WTC11 (cell line): ENCODE measurements around the gene ARL6IP6. TPM values are rescaled to one million over a fixed set of nuclear protein-coding genes. Genes with fewer than 3 reads are reported as not detected.

Experiments
- ATAC-seq: fragments of 200-7000 bp; cut with Tn5 transposase; 2 replicates; pipeline ENCODE4 v1.10.0; 2021; ENCODE audit warnings: mild to moderate bottlenecking, moderate library complexity
- CTCF ChIA-PET: fragments of 300-600 bp; sonication (Branson Sonifier 250); formaldehyde crosslinking; loops from one replicate; lab custom pipeline; 2021; ENCODE audit warnings: antibody characterized with exemption; lab: Charles Lee
- POLR2A ChIA-PET: fragments of 350-600 bp; sonication (Branson Sonifier 250); formaldehyde crosslinking; loops from one replicate; lab custom pipeline; 2021; ENCODE audit warnings: antibody characterized with exemption; lab: Charles Lee
- DNase-seq: peaks from one replicate; pipeline ENCODE4 v3.0.0; 2021; ENCODE audit warnings: low spot score
- H3K27ac Mint-ChIP-seq: 2 replicates; pipeline ENCODE4 v1.8.0; 2021; ENCODE audit warnings: mixed read lengths
- H3K27me3 Mint-ChIP-seq: 2 replicates; pipeline ENCODE4 v1.8.0; 2021; ENCODE audit warnings: low read depth, mild to moderate bottlenecking, moderate library complexity, mixed read lengths
- H3K36me3 Mint-ChIP-seq: 2 replicates; pipeline ENCODE4 v1.8.0; 2021; ENCODE audit warnings: mixed read lengths
- H3K4me1 Mint-ChIP-seq: 2 replicates; pipeline ENCODE4 v1.8.0; 2022; ENCODE audit warnings: mixed read lengths
- H3K4me3 Mint-ChIP-seq: 2 replicates; pipeline ENCODE4 v1.8.0; 2021; ENCODE audit warnings: mild to moderate bottlenecking, moderate library complexity, mixed read lengths
- H3K9me3 Mint-ChIP-seq: 2 replicates; pipeline ENCODE4 v1.8.0; 2021; ENCODE audit warnings: mixed read lengths
- AR ChIP-seq: fragments of 250-450 bp; sonication (Bioruptor Pico); IDR thresholded peaks from 2 replicates; pipeline ENCODE4 v1.9.0; 2021; ENCODE audit warnings: mild to moderate bottlenecking
- CDX4 ChIP-seq: fragments of 250-450 bp; sonication (Bioruptor Pico); IDR thresholded peaks from 2 replicates; pipeline ENCODE4 v1.9.0; 2021; ENCODE audit warnings: moderate library complexity, mild to moderate bottlenecking, inconsistent platforms, borderline replicate concordance
- ESRRA ChIP-seq: sonication (generic); formaldehyde crosslinking; IDR thresholded peaks from 2 replicates; pipeline ENCODE4 v1.8.1; 2022; ENCODE audit warnings: mild to moderate bottlenecking, missing genetic modification reagents, borderline replicate concordance
- FOXP1 ChIP-seq: sonication (generic); formaldehyde crosslinking; IDR thresholded peaks from 2 replicates; pipeline ENCODE4 v1.8.0; 2022; ENCODE audit warnings: missing genetic modification reagents, mild to moderate bottlenecking, moderate library complexity, borderline replicate concordance
- FOXP4 ChIP-seq: sonication (generic); formaldehyde crosslinking; IDR thresholded peaks from 2 replicates; pipeline ENCODE4 v1.8.0; 2022; ENCODE audit warnings: mild to moderate bottlenecking, missing genetic modification reagents
- IRF2 ChIP-seq: sonication (generic); formaldehyde crosslinking; IDR thresholded peaks from 2 replicates; pipeline ENCODE4 v1.8.0; 2022; ENCODE audit warnings: low read depth, missing genetic modification reagents, borderline replicate concordance
- JAZF1 ChIP-seq: fragments of 250-450 bp; sonication (Bioruptor Pico); IDR thresholded peaks from 2 replicates; pipeline ENCODE4 v1.9.0; 2021; ENCODE audit warnings: moderate library complexity, mild to moderate bottlenecking, inconsistent platforms
- MAX ChIP-seq: sonication (generic); formaldehyde crosslinking; IDR thresholded peaks from 2 replicates; pipeline ENCODE4 v1.8.0; 2022; ENCODE audit warnings: mild to moderate bottlenecking, missing genetic modification reagents
- MXD4 ChIP-seq: fragments of 250-450 bp; sonication (Bioruptor Pico); IDR thresholded peaks from 2 replicates; pipeline ENCODE4 v1.8.0; 2021; ENCODE audit warnings: mild to moderate bottlenecking, moderate library complexity, borderline replicate concordance
- MYBL2 ChIP-seq: sonication (generic); formaldehyde crosslinking; IDR thresholded peaks from 2 replicates; pipeline ENCODE4 v1.8.1; 2023; ENCODE audit warnings: mild to moderate bottlenecking, moderate library complexity, missing genetic modification reagents
- PRDM15 ChIP-seq: sonication (generic); formaldehyde crosslinking; IDR thresholded peaks from 2 replicates; pipeline ENCODE4 v1.8.0; 2022; ENCODE audit warnings: missing genetic modification reagents
- PRRX2 ChIP-seq: fragments of 250-450 bp; sonication (Bioruptor Pico); IDR thresholded peaks from 2 replicates; pipeline ENCODE4 v1.8.0; 2021; ENCODE audit warnings: mild to moderate bottlenecking
- TEAD1 ChIP-seq: sonication (generic); formaldehyde crosslinking; IDR thresholded peaks from 2 replicates; pipeline ENCODE4 v1.8.0; 2022; ENCODE audit warnings: mild to moderate bottlenecking, missing genetic modification reagents
- USF1 ChIP-seq: sonication (generic); formaldehyde crosslinking; IDR thresholded peaks from 2 replicates; pipeline ENCODE4 v1.8.0; 2022; ENCODE audit warnings: mild to moderate bottlenecking, missing genetic modification reagents
- USF2 ChIP-seq: sonication (generic); formaldehyde crosslinking; IDR thresholded peaks from 2 replicates; pipeline ENCODE4 v1.8.1; 2023; ENCODE audit warnings: mild to moderate bottlenecking, missing genetic modification reagents, moderate library complexity
- total RNA-seq: library from RNA; stranded (reverse); gene quantifications from 3 replicates; pipeline ENCODE4 v1.2.3, GENCODE V29; 2021

Gene ARL6IP6
- total RNA-seq, 1 experiment from 2014 or later, result 40.4 TPM

- TF ChIP-seq AR (CRISPR knock-in tag) (no peak), CDX4 (no peak)
Measured at GRCh38 chr2:152678808-152679207, 39.6 kb upstream of the ARL6IP6 start (continued).

- DNase-seq, result no peak
- Mint-ChIP-seq H3K4me3 (no peak overlapping the region), H3K27me3 (no peaks in the 10 kb centered on the region), H3K36me3 (peaks cover 78% of the 10 kb centered on the region), H3K4me1 (no peaks in the 10 kb centered on the region)
- ChIA-PET POLR2A (no interaction called here), CTCF (no interaction called here)
- TF ChIP-seq PRDM15 (CRISPR knock-in tag) (no peak), JAZF1 (CRISPR knock-in tag) (no peak), MYBL2 (CRISPR knock-in tag) (no peak)
- TF ChIP-seq, all 79 proteins: peak for 0
- H3K9me3 Mint-ChIP-seq, result peaks cover 25% of the 10 kb centered on the region
- no peak overlapping the region for H3K27ac Mint-ChIP-seq
- ATAC-seq, result peak; percentile 46
Measured at GRCh38 chr2:152682663-152683062, 35.8 kb upstream of the ARL6IP6 start.

GRCh38 chr2:152683400-152683799 is 35.0 kb upstream of the ARL6IP6 start:
- Mint-ChIP-seq H3K4me3 (no peak overlapping the region), H3K27ac (no peak overlapping the region), H3K4me1 (no peaks in the 10 kb centered on the region), H3K27me3 (no peaks in the 10 kb centered on the region), H3K9me3 (peaks cover 25% of the 10 kb centered on the region), H3K36me3 (peaks cover 83% of the 10 kb centered on the region)
- DNase-seq (no peak), ATAC-seq (no peak)
- CTCF ChIA-PET, result interaction anchor here (0.6 kb wide), 1 partner anchor 34 kb away, joined by 6 read pairs; the partner anchor contains the start of gene PRPF40A
- TF ChIP-seq MXD4 (CRISPR knock-in tag) (no peak), MAX (CRISPR knock-in tag) (no peak), FOXP1 (CRISPR knock-in tag) (no peak), TEAD1 (CRISPR knock-in tag) (no peak), USF1 (CRISPR knock-in tag) (no peak), ESRRA (no peak), FOXP4 (CRISPR knock-in tag) (no peak), IRF2 (CRISPR knock-in tag) (no peak), USF2 (CRISPR knock-in tag) (no peak), PRRX2 (CRISPR knock-in tag) (no peak)
- POLR2A ChIA-PET, result no interaction called here
